ENCODE measurements around the gene DLG2.

DNA sequence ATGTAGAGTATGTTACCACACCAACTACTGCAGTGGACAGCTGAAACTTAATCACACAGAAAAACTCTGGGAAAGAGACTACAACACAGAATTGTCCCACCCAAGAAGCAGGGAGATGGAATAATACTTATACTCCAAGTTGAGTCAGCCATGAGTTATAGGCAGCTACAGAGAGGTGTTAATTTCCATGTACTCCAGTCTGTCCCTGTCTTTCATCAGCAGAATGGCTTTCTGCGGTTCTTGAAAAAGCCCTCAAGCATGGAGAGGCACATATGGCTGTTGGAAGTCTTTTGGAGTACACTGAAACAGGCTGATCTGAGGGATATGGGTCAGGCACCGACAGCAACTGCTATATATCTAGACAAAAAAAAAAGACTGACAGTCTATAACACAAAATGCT is 219.5 kb downstream of the DLG2 start:
- TF ChIP-seq CTCF (IDR thresholded peaks at IDR 0.05): no peak
- TF ChIP-seq EP300 (IDR thresholded peaks at IDR 0.05): no peak

All from ovary (tissue), 3 donors.